ENCODE measurements around the gene FBLN2.

- TF ChIP-seq, protein P1, sequence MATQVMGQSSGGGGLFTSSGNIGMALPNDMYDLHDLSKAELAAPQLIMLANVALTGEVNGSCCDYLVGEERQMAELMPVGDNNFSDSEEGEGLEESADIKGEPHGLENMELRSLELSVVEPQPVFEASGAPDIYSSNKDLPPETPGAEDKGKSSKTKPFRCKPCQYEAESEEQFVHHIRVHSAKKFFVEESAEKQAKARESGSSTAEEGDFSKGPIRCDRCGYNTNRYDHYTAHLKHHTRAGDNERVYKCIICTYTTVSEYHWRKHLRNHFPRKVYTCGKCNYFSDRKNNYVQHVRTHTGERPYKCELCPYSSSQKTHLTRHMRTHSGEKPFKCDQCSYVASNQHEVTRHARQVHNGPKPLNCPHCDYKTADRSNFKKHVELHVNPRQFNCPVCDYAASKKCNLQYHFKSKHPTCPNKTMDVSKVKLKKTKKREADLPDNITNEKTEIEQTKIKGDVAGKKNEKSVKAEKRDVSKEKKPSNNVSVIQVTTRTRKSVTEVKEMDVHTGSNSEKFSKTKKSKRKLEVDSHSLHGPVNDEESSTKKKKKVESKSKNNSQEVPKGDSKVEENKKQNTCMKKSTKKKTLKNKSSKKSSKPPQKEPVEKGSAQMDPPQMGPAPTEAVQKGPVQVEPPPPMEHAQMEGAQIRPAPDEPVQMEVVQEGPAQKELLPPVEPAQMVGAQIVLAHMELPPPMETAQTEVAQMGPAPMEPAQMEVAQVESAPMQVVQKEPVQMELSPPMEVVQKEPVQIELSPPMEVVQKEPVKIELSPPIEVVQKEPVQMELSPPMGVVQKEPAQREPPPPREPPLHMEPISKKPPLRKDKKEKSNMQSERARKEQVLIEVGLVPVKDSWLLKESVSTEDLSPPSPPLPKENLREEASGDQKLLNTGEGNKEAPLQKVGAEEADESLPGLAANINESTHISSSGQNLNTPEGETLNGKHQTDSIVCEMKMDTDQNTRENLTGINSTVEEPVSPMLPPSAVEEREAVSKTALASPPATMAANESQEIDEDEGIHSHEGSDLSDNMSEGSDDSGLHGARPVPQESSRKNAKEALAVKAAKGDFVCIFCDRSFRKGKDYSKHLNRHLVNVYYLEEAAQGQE (IDR thresholded peaks at IDR 0.05; ENCODE audit: insufficient replicate concordance, low read depth) = no peak
- TF ChIP-seq CTCF (IDR thresholded peaks at IDR 0.05; ENCODE audit: insufficient read depth, low read length) = no peak
- no peak for TF ChIP-seq POLR2AphosphoS5 (IDR thresholded peaks at IDR 0.05; ENCODE audit: low read depth)
Measured at GRCh38 chr3:13574798-13575451, 26.0 kb downstream of the FBLN2 start.

Data from HL-60 (cell line).